GM18505 (cell line): ENCODE measurements around the gene INHBB.

Experiments used
- ATAC-seq: cut with Tn5 transposase; IDR thresholded peaks from one replicate; pipeline ENCODE4 v1.9.1; 2021; ENCODE audit not compliant: unreplicated experiment
- POLR2A ChIP-seq: IDR thresholded peaks from 4 replicates; pipeline ENCODE4 v1.6.1; 2011; ENCODE audit warnings: borderline replicate concordance; ENCODE audit not compliant: insufficient read depth, insufficient read length; ENCODE audit errors: extremely low read depth

Gene INHBB

DNA sequence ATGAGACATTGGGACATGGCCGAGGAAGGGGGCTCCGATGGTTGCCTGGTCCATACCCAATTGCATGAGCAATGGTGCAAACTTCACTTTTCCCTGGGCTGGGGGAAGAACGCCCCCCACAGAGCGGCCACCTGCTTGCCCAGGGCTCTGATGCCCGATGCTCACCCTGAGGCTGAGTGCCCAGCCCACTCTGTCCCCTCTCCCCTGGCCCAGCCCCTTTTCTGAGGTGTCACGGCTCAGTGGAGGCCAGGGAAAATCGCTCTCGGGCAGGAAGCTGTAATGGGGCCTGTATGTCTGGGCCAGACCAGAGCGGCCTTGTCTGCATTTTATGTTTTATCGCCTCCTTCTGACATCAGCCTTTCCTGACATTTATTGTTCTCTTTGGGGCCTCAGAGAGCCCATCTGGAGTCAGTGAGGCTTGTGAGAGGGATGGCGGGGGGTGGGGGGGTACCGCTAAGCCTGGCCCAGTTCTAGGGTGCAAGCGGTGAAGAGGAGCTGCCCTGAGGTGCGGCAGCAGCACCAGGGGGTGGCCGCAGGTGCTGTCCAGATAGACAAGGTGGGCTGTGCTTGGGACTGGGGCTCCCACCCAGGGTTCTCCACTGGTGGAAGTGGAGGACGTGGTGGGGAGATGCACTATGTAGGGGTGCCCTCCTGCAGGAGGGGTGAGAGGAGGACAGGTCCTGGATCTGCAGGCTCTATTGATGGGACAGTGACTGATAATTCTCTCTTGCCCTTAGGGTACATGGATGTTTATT lies 46.2 kb downstream of the INHBB start:
- no peak for TF ChIP-seq POLR2A
- ATAC-seq, result no peak

DNA sequence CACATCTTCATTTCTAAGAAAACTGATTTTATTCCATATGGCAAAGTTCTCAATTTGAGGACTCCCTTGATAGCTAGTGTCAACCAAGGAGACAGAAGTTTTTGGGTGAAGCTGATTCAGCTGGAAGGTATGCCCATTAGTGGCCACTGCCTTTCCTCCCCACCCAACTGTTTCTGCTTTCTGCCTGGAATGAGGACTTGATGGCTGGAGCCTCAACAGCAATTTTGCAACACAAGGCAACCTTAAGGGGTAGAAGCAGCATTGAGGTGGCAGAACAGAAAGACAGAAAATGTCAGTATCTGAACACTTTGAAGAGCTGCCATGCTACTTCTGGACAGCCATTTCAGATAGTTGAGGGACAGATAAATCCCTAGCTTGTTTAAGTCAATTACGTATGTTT lies 47.0 kb downstream of the INHBB start:
- no peak for ATAC-seq
- no peak for TF ChIP-seq POLR2A

DNA sequence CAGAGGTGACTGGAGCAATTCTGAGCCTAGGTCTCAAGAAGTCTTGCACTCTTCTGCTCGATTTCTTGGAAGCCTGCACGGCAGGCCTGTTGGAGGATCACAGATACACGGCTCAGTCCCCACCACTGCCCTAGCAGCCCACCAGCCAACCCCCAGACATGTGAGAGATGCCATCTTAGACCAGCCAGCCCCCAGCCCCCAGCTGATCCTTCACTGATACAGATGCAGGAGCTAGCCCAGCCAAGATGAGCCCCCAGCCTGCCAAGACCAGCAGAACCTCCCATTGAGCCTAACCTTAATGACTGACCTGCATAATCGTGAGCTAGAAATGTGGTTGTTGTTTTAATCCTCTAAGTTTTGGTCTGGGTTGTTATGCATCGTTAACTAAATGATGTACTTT lies 47.5 kb downstream of the INHBB start:
- ATAC-seq, result no peak
- TF ChIP-seq POLR2A, result no peak

DNA sequence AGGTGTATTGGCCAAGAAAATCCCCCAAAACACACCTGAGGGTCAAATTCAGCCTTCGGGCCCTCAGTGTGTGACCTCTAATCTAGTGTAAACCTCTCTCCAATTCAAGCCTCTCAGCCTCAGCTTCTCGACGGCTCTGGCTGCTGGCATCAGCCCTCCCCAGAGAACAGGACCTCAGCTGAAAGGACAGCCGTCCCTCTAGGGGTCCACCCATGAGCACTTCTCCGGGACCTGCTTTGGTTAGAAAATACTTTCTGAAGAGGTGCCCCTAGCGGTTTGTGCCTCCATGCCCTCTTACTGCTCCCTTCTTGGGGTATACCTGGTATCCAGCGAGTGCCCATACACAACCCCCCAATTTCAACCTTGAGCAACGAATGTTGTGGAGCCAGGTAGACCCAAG lies 48.8 kb downstream of the INHBB start:
- no peak for TF ChIP-seq POLR2A
- no peak for ATAC-seq

DNA sequence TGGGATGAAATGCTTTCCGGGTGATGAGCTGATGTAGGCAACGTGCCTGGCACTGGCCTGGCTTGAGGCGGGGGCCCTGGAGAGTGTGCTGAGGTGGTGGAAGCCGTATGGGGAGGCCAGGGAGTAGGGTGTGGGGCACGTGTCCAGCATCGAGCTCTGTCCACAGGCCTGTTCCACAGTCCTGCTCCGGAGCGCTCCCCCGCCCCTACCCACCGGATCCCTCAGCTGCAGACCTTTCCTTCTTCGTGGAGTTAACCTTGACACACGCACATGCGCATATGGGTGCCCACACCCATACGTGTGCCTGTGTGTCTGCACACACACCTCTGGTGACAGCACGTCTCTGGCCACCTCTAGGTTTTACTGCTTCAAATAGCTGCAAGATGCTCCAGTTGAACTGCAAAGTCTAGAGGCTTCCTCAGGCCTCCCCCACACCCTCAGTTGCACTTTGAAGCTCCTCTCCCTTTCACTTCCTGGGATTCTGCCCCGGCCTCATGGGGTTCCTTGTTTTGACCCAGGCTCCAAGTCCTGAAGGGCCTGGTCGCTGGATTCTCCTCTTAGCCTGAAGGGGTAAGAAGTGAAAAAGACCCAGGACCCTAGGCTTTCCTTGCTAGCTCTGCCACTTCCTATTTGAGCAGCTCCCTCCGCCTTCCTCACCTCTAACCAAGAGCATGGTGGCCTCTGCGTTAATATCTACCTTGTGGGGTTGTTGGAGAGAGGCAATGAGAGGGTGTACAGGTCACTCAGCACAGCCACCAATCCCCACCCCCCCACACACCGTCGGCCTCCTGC lies 49.5 kb downstream of the INHBB start:
- no peak for TF ChIP-seq POLR2A
- no peak for ATAC-seq

DNA sequence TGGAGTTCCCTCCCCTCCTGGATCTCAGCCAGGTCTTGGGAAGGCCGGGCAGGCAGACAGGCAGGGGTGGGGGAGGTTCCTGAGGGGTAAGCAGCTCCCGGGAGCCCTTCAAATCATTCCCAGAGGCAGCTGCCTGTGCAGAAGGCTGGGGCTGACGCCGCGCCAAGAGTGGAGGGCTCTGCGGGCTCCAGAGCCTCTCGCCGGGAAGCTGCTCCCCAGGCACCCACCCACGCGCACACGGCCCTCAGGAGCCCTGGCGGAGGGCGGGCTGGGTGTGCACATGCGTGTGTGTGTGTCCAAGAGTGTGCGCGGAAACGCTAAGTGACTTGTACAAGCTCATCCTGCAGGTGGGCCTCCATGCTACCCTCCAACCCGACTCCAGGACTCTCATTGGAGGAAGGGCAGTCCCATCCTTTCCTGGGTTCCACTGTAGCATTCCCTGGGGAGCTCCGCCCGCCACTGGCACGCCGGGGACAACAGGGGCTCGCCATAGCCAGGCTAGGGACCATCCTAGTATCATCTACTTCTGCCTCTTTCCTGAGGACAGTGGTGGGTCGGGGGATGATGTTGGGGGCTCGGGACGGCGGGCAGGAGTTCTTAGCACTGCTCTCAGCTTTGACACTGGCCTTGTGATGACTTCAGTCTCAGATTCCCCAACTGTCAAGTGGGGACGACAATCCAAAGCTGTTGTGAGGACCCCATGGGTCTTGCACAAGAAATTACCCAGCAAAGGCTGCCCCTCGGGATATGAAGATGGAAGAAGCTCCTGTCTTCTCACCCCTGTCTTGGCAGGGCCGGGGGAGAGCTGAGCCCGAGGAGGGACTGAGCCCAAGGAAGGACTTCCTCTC lies 50.3 kb downstream of the INHBB start:
- TF ChIP-seq POLR2A, result no peak
- no peak for ATAC-seq

DNA sequence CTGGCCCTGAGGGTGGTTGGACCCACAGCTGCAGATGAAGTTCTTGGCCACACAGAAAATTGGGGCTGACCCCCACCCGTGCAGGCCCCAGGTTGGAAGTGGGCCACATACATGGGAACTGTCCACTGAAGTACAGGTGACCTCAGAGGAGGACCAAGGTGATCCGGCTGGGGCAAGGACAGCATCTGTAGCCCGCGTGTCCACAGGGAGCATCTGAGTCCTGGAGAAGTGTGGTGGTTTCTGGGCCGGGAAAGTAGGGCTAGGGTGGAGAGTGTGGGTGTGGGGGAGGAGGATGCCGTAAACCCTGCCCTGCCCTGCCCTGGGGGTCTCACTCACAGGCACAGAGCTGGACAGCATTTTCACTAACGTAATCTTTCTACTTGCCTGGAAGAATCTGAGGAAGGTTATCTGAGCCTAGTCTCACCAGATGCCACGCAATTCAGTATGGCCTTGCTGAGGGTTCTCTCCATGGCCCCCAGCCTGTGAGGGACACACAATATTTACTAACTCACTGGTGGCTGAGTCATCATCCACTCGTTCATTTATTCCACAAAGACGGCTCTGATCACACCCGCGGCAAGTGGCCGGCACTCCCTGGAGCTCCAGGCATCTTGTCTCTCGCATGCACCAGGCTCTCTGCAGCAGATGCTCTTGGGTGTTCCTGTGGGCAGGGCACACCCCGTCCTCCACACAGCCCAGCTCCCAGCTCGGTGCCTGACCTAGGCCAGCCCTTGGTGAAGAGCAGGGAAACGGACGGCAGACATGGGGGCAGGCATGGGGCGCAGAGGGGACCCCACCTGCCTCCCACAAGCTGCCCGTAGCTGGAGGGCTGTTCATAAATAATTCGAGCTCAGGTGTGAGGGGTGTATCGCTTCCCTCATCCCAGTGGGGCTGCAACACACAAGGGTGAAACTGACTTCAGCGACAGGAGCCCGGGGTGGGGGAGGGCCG lies 51.2 kb downstream of the INHBB start:
- ATAC-seq, result no peak
- TF ChIP-seq POLR2A, result no peak

DNA sequence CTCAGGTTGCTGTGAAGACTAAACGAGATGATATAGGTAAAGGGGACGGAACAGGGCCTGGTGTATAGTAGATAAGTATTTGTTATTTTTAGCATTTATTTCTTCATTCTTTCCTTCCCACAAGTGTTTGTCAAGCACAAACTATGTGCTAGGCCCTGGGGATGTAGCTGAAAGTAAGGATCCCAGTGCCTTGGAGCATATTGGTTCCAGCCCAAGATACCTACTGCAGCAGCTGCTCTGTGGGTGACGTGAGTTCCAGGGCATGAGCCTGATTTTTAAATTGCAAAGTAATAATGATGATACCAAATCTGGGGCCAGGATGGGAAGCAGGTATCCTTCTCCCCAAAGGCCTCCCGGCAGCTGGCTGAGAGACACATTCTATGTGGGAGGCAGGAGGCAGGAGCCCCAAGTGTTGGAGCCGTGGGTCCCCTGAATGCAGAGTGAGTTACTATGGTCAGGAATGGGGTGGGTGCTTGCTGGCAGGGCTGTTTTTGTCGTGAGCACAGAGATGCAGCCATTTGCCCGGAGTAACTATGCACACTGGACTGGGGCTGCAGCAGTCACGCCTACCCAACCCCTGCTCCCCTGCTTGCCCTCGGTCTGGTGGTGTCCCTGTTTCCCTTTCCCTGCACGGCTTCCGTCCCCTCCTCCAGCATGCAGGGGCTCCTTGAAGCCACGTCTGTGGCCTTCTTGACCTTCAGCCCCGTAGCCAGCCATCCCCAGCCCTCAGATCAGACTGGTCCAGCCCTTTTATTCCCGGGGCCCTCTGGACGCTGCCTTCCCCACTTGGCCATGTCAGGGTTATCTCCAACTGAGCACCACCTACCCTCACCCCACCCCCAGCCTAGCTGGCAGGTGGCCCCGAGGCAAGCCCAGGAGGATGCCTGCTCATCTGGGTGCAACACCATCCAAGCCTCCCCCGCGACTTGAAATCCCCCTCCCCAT lies 52.4 kb downstream of the INHBB start:
- ATAC-seq, result no peak
- TF ChIP-seq POLR2A, result no peak

DNA sequence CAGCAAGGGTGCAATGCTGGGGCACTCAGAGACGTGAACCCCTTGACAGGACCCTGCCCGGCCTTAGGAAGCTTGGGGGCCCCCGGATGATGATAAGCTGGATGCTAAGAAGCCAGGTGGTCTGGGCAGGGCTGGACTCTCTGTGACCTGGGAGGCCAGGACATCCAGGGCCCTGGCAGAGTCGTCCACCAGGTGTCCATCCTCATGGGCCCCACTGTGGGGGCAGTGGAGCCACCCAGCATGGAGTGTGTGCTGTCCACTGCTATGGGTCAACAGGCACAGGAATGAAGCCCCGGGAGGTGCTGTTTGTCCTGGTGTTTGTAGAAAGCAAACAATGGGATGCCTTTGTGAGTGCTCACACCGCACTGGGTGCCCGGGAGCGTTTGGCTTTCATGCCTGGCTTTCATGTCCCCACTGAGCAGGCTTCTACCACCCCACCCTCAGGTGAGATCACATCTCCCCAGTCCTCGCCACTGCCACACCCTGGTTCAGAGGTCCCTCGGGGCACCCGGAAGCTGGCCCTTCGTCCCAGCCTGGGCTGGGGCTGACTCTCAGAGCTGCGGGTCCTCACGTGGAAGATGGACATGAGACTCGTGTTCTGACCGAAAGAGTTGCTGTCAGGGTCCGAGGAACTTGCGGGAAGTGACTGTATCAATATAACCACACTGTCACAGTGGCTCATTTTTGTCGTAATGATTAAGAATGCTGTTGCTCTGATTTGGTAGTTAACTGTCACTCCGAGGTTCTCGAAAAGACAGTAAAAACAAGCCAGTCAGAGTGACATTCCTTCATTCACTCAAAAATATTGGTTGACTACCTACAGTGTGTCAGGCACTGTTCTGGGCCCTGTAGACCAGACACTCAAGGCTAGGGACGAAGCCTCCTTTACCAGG lies 53.3 kb downstream of the INHBB start:
- no peak for TF ChIP-seq POLR2A
- no peak for ATAC-seq

DNA sequence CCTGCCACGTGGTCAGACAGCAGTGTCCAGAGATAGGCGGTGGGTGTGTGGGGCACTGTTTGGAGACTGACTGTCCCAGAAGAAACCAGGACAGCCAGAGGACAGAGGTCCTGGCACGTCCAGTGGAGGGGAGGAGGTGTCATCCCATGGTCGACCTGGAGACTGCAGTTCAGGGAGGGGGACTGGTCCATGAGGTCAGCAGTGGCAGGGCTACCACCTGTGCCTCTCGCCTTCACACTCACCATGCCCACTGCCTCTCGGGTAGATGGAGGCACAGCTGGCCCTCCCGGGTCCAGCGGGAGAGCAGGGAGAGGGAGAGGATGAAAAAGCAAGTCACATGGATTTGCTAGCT lies 53.9 kb downstream of the INHBB start:
- ATAC-seq, result no peak
- no peak for TF ChIP-seq POLR2A

DNA sequence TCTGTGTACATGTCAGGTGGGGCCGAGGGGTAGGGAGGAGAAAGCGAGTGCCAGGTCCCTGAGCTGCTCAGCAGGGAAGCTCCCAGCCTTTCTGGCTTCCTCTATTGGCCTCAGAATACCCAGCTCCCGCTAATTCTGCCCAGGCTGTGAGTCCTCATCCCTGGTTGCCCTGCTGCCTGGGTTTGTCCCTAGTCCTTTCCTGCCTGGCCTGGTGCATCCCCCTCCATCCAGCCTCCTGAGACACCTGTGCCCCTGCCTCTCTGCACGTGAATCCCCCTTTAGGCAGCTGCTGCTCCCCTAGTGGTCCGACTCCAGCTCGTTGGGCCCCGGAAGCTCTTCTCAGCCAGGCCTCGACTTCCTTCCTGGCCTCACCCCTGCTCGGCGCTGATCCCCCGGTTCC lies 54.6 kb downstream of the INHBB start:
- TF ChIP-seq POLR2A, result no peak
- ATAC-seq, result no peak
